DMS53 treated with DMSO at 0.1 percent for 48 hours (cell line): ENCODE measurements around the gene ANTKMT.
"Not testable (repeated sequence)": the region's sequence is repeated elsewhere in the genome, so short reads cannot be mapped to it uniquely, and the experiment has no call there.

Experiments used
- DNase-seq: peaks from one replicate; lab custom pipeline; 2025; ENCODE audit not compliant: unreplicated experiment; lab: John Stamatoyannopoulos, UW

Gene ANTKMT

GRCh38 chr16:740459-740763 lies 19.5 kb downstream of the ANTKMT start:
- no peak for DNase-seq

- peak; percentile 64 for DNase-seq
Measured at GRCh38 chr16:740764-741505, 20.0 kb downstream of the ANTKMT start, which contains the start of gene CIAO3. Gene CIAO3, minus strand, starts transcription at chr16:740997. Its CDS starts 12 bp downstream, at chr16:740985.

- DNase-seq, result no peak
Measured at GRCh38 chr16:741986-742629, 21.2 kb downstream of the ANTKMT start.

GRCh38 chr16:742894-743293 lies 21.9 kb downstream of the ANTKMT start:
- not testable (repeated sequence) for DNase-seq

GRCh38 chr16:743794-744500 lies 23.0 kb downstream of the ANTKMT start:
- DNase-seq, result no peak

- no peak for DNase-seq
Measured at GRCh38 chr16:745739-746138, 24.8 kb downstream of the ANTKMT start.

GRCh38 chr16:746637-747036 lies 25.7 kb downstream of the ANTKMT start:
- no peak for DNase-seq

GRCh38 chr16:747978-748746 lies 27.2 kb downstream of the ANTKMT start:
- no peak for DNase-seq

- no peak for DNase-seq
Measured at GRCh38 chr16:749010-749409, 28.1 kb downstream of the ANTKMT start.

GRCh38 chr16:750485-750884 lies 29.5 kb downstream of the ANTKMT start:
- no peak for DNase-seq

- DNase-seq, result no peak
Measured at GRCh38 chr16:751152-752006, 30.4 kb downstream of the ANTKMT start.

GRCh38 chr16:752007-752312 lies 31.0 kb downstream of the ANTKMT start:
- no peak for DNase-seq

GRCh38 chr16:754121-754607 lies 33.2 kb downstream of the ANTKMT start:
- not testable (repeated sequence) for DNase-seq

- no peak for DNase-seq
Measured at GRCh38 chr16:754656-755055, 33.7 kb downstream of the ANTKMT start.

- no peak for DNase-seq
Measured at GRCh38 chr16:756428-756827, 35.5 kb downstream of the ANTKMT start.

- DNase-seq, result peak; percentile 17
Measured at GRCh38 chr16:759110-759910, 38.4 kb downstream of the ANTKMT start.

GRCh38 chr16:760065-760464 lies 39.1 kb downstream of the ANTKMT start:
- DNase-seq, result no peak

- no peak for DNase-seq
Measured at GRCh38 chr16:760545-761343, 39.8 kb downstream of the ANTKMT start, which contains the start of gene MSLN. Gene MSLN, plus strand, starts transcription at chr16:760734. Its CDS starts 1,947 bp downstream, at chr16:762681.
